IgD-negative memory B cell (primary cell): ENCODE measurements around the gene RPS29. TPM values are rescaled to one million over a fixed set of nuclear protein-coding genes. Genes with fewer than 3 reads are reported as not detected.
A peak's percentile ranks its signal among the peaks of the same experiment; 100 is the strongest.
"Not testable (repeated sequence)": the region's sequence is repeated elsewhere in the genome, so short reads cannot be mapped to it uniquely, and the experiment has no call there.

Experiments used
- H3K27ac Mint-ChIP-seq, 3 donors: one replicate each; pipeline ENCODE4 v1.8.0; 2020 to 2022; ENCODE audit warnings: mild to moderate bottlenecking in 3 of 3, mixed read lengths in 3 of 3, moderate library complexity in 1 of 3
- H3K27me3 Mint-ChIP-seq: one replicate; pipeline ENCODE4 v1.8.0; 2021; ENCODE audit warnings: mixed read lengths
- H3K36me3 Mint-ChIP-seq: one replicate; pipeline ENCODE4 v1.8.0; 2020; ENCODE audit warnings: mild to moderate bottlenecking, mixed read lengths
- H3K4me1 Mint-ChIP-seq, 3 donors: one replicate each; pipeline ENCODE4 v1.8.0; 2020 to 2022; ENCODE audit warnings: mixed read lengths in 3 of 3, mild to moderate bottlenecking in 1 of 3
- H3K4me3 Mint-ChIP-seq, 4 donors: one replicate each; pipeline ENCODE4 v1.8.0; 2020 to 2022; ENCODE audit warnings: mild to moderate bottlenecking in 4 of 4, mixed read lengths in 4 of 4, moderate library complexity in 3 of 4
- H3K9me3 Mint-ChIP-seq, 3 donors: one replicate each; pipeline ENCODE4 v1.8.0; 2020 to 2021; ENCODE audit warnings: mixed read lengths in 3 of 3, mild to moderate bottlenecking in 1 of 3
- polyA plus RNA-seq: library from polyadenylated mRNA; unstranded; fragments of 300-500 nt; fragmentation: Illumina TruSeq; gene quantifications from one replicate; pipeline ENCODE4 v1.2.3, GENCODE V29; 2021

RPS29 gene
- polyA plus RNA-seq, 1 donor from 2014 or later, result 10,099 TPM

DNA sequence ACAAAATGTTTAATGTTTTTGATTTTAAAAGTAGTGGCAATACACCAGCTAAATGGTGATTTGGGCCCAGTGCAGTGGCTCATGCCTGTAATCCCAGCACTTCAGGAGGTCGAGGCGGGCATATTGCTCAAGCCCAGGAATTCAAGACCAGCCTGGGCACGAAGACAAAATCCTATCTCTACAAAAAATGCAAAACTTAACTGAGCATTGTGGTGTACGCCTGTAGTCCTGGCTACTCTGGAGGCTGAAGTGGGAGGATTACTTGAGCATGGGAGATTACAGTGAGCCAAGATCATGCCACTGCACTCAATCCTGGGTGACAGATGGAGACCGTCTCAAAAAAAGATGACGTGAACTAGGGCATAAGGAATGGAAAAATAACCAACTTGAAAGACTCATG lies 29.6 kb upstream of the RPS29 start:
- peak overlapping the region in 2 of 4 donors; percentile 26 to 47 for H3K4me3 Mint-ChIP-seq
- H3K27ac Mint-ChIP-seq, result peak overlapping the region in 1 of 3 donors; percentile 74
- H3K36me3 Mint-ChIP-seq, result peaks cover 2% of the 10 kb centered on the region
- H3K27me3 Mint-ChIP-seq, result no peaks in the 10 kb centered on the region
- H3K4me1 Mint-ChIP-seq, result peaks cover 18 to 26% (median 20%) of the 10 kb centered on the region in 3 donors
- H3K9me3 Mint-ChIP-seq, result no peaks in the 10 kb centered on the region

DNA sequence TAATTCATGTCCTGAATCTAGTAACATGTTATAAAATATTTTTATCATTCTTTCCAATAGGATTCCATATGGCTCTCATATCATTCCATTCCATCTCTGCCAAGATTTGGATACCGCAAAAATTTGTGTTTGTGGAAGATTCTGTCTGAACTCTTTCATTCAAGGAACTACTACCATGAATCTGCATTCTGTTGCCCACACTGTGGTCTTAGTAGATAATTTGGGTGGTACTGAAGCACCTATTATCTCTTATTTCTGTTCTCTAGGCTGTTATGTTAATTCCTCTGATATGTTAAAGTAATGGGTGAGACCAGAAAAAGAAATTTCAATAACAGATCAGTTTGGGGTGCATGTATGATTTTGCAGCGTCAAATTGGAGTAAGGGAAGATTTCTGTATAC lies 28.0 kb upstream of the RPS29 start:
- peak overlapping the region; percentile 14 to 74 (median 57) for H3K27ac Mint-ChIP-seq
- H3K4me1 Mint-ChIP-seq, result peaks cover 14 to 16% (median 16%) of the 10 kb centered on the region in 3 donors
- peak overlapping the region in 1 of 4 donors; percentile 56 for H3K4me3 Mint-ChIP-seq
- H3K9me3 Mint-ChIP-seq, result no peaks in the 10 kb centered on the region
- no peaks in the 10 kb centered on the region for H3K36me3 Mint-ChIP-seq
- H3K27me3 Mint-ChIP-seq, result no peaks in the 10 kb centered on the region

DNA sequence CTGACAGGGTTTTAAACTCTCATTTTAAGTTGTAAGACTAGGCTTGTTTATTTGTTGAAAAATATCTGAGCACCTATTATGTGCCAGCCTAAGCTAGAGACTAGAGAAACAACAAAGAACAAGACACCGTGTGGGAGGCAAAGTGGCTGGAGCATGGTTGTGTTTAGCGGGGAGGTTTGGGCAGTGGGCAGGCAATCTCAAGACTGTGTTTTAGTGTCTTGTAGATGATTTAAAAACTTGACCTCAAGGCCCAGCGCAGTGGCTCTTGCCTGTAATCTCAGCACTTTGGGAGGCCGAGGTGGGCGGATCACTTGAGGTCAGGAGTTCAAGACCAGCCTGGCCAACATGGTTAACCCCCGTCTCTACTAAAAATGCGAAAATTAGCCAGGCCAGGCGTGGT lies 26.5 kb upstream of the RPS29 start:
- H3K4me3 Mint-ChIP-seq, result no peak overlapping the region

DNA sequence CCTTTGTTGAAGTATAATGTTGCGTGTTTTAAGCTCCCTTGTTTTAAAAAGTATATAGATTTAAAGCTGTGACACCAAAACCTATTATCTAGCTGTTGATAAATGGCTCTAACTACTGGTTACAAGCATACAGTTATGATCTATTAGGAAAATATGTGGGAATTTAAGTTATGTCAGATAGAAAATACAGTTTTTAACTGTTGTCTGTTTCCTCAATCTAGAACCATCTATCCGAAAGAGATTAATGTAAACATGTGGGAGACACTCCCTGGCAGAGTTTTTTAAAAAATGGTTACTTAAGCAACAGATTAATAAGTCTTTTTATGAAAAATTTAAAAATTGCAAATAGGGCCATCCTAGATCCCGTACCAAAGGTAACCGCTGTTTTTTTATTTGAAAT lies 26.1 kb upstream of the RPS29 start:
- Mint-ChIP-seq H3K27ac (no peak overlapping the region), H3K9me3 (no peaks in the 10 kb centered on the region), H3K4me3 (no peak overlapping the region), H3K4me1 (peaks cover 2 to 5% (median 4%) of the 10 kb centered on the region in 3 donors), H3K27me3 (no peaks in the 10 kb centered on the region), H3K36me3 (no peaks in the 10 kb centered on the region)

More for the DNA sequence above, 26.5 kb upstream of the RPS29 start:
- Mint-ChIP-seq H3K27ac (no peak overlapping the region), H3K27me3 (no peaks in the 10 kb centered on the region), H3K4me1 (peaks cover 5 to 9% (median 6%) of the 10 kb centered on the region in 3 donors), H3K36me3 (no peaks in the 10 kb centered on the region), H3K9me3 (no peaks in the 10 kb centered on the region)

DNA sequence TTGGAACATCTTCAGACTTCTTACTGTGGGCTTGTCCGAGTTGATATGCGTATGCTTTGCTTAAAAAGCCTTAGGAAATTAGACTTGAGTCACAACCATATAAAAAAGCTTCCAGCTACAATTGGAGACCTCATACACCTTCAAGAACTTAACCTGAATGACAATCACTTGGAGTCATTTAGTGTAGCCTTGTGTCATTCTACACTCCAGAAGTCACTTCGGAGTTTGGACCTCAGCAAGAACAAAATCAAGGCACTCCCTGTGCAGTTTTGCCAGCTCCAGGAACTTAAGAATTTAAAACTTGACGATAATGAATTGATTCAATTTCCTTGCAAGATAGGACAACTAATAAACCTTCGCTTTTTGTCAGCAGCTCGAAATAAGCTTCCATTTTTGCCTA lies 21.4 kb upstream of the RPS29 start:
- no peak overlapping the region for H3K27ac Mint-ChIP-seq
- no peaks in the 10 kb centered on the region for H3K27me3 Mint-ChIP-seq
- H3K36me3 Mint-ChIP-seq, result peaks cover 3% of the 10 kb centered on the region
- peaks cover 0 to 3% (median 0%) of the 10 kb centered on the region in 3 donors for H3K4me1 Mint-ChIP-seq
- no peak overlapping the region for H3K4me3 Mint-ChIP-seq
- H3K9me3 Mint-ChIP-seq, result no peaks in the 10 kb centered on the region

DNA sequence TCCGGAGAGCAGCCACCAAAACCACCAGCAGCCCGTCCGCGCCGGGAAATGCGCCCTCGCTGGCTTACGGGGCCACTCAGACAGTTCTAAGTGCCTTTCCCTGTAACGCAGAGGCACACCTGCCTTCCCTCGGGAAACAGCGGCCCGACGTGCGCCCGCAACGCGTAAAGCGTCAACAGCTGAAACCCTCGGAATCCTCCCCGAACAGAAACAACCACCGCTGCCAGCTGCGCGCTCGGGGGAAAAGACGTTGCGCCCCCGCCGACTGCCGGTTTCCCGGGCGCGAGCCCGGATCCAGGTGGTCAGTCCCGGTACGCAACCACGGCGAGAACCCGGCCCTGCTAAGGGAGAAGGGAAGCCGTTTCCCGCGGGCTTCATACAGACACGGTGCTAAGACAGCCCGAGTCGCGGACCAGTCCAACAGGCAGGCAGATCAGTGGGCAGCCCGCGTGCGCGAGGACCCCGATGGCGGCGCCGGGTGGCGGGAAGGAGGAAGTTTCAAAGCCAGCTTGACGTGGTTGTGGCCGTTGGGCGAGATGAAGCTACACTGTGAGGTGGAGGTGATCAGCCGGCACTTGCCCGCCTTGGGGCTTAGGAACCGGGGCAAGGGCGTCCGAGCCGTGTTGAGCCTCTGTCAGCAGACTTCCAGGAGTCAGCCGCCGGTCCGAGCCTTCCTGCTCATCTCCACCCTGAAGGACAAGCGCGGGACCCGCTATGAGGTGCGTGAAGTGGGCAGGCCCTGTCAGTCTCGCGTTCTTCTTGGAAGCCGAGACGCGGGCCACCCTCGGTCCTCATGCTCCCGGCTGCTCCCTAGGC lies 12.5 kb upstream of the RPS29 start, which contains the start of gene LRR1:
LRR1 (plus strand) TSS at position 456 of the 816 bp plus-strand sequence; CDS start at position 537, 81 bp downstream.
- Mint-ChIP-seq H3K27me3 (no peaks in the 10 kb centered on the region), H3K27ac (peak within 1 kb of the TSS; percentile 96 to 100 (median 96)), H3K4me3 (peak within 1 kb of the TSS; percentile 96 to 99 (median 96)), H3K36me3 (no peaks in the 10 kb centered on the region), H3K4me1 (peaks cover 28 to 50% (median 34%) of the 10 kb centered on the region in 3 donors), H3K9me3 (no peaks in the 10 kb centered on the region)

DNA sequence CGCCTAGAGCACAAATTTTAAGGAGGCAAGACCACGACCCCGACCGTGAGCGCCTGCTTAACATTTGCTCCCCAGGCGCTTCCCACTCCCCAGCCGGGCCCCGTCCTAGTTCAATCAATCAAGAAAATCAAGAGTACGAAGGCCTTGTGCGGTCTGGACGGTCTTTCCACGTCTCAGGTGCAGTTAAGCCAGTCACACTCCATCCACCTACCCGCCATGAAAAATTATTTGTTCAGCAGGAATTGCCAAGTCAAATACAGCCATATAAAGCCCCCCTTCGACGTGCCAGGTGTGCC lies 12.0 kb upstream of the RPS29 start:
- Mint-ChIP-seq H3K27ac (peak overlapping the region; percentile 96 to 100 (median 96)), H3K9me3 (no peaks in the 10 kb centered on the region), H3K4me3 (peak overlapping the region; percentile 96 to 99 (median 96)), H3K27me3 (no peaks in the 10 kb centered on the region), H3K4me1 (peaks cover 28 to 50% (median 35%) of the 10 kb centered on the region in 3 donors), H3K36me3 (no peaks in the 10 kb centered on the region)

DNA sequence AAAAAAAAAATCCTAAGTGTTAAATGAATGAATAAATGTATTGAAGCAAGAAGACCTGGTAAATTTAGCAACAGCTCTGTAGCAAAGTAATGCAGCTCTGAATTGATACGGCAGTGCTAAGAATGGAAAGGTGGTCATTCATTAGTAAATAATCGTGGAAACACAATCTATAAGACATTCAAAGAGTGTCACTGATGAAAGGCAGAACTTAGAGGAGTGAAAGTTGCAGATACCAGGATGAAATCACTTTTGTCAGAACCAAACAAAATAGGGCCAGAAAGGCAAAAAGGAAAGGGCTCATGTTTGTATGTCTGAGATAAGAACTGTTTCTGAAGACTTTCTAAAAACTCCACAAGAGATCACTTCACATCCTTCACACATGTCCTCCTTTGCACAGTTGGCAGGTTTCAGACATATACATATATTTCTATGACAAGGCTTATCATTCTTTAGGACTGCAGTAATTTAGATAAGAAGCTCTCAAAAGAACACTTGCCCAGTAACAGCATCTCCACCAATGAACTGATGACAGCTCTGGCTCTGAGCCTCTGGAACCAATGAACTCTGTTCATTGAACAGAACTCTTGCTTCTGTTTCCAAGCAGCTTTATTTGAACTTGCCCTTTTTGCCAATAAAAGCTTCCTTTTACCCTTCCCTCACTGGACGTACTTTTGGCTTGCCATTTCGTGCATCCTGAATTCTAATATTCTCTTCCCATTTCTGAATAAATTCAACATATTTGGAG lies 8.3 kb upstream of the RPS29 start:
- peaks cover 25 to 52% (median 33%) of the 10 kb centered on the region in 3 donors for H3K4me1 Mint-ChIP-seq
- H3K27me3 Mint-ChIP-seq, result no peaks in the 10 kb centered on the region
- H3K36me3 Mint-ChIP-seq, result no peaks in the 10 kb centered on the region
- peak overlapping the region; percentile 44 to 84 (median 60) for H3K4me3 Mint-ChIP-seq
- no peaks in the 10 kb centered on the region for H3K9me3 Mint-ChIP-seq
- H3K27ac Mint-ChIP-seq, result peak overlapping the region; percentile 94 to 96 (median 95)

DNA sequence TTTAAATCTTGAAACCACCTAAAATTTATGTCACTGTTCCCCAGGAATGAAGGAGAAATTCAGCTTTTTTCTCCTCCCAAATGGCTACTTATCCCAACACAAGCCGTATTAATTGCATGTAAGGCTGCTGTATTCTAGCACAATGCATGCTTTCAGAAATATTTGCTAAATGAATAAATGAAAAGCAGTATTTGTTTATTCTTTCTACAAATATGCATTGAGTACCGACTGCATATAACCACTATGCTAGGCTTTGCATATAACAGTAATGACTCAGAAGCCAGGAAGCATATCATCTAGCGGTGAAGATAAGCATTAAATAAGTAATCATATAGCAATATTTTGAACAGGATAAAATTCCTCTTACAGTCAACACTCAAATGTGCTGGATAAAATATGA lies 6.8 kb upstream of the RPS29 start:
- H3K4me1 Mint-ChIP-seq, result peaks cover 25 to 39% (median 34%) of the 10 kb centered on the region in 3 donors
- H3K4me3 Mint-ChIP-seq, result peak overlapping the region; percentile 14 to 87 (median 66)
- peak overlapping the region in 2 of 3 donors; percentile 94 to 96 for H3K27ac Mint-ChIP-seq
- no peaks in the 10 kb centered on the region for H3K27me3 Mint-ChIP-seq
- no peaks in the 10 kb centered on the region for H3K36me3 Mint-ChIP-seq
- H3K9me3 Mint-ChIP-seq, result no peaks in the 10 kb centered on the region

DNA sequence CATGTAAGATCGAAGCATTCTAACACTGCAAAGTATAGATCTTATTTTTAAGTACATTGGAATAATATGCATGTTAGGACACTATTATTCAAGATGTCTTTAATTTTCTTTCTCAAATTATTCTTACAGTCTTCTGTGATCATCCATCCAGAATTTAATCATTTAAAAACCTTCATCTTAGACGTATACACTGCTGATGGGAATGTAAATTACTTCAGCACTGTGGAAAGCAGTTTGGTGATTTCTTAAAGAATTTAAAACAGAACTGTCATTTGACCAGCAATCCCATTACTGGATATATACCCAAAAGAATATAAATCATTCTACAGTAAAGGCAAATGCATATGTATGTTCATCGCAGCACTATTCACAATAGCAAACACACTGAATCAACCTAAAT lies 3.2 kb upstream of the RPS29 start:
- no peaks in the 10 kb centered on the region for H3K27me3 Mint-ChIP-seq
- peaks cover 2% of the 10 kb centered on the region for H3K36me3 Mint-ChIP-seq
- H3K4me3 Mint-ChIP-seq, result peak overlapping the region in 1 of 4 donors; percentile 50
- H3K4me1 Mint-ChIP-seq, result peaks cover 18 to 29% (median 26%) of the 10 kb centered on the region in 3 donors
- H3K27ac Mint-ChIP-seq, result peak overlapping the region in 2 of 3 donors; percentile 43 to 61
- peaks cover 0 to 3% (median 0%) of the 10 kb centered on the region in 3 donors for H3K9me3 Mint-ChIP-seq

DNA sequence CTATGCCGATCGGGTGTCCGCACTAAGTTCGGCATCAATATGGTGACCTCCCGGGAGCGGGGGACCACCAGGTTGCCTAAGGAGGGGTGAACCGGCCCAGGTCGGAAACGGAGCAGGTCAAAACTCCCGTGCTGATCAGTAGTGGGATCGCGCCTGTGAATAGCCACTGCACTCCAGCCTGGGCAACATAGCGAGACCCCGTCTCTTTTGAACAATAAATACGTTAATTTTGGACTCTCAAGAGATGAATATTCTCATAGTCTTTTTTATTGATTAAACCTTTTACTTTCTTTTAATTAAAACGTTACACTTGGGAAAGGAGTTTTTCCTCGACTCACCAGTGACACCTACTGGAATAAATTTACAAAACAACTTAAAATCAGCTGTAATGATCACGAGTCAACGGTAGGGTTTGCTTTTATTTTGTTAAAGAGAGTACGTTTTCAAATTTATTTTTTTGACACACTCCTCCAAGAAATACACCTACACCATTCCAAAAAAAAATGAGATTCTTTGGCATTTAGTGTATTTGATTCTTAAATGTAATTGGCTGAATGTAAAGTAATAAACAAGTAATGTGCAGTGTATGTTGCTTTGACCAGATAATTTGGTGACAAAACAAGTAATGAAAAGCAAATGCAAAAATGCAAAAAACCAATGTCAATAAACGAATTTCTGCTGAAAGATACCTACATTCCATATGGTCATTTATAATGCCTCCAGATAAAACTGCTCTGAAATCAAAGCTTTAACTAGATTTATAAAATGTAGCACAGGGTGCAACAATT lies 687 bp upstream of the RPS29 start:
- Mint-ChIP-seq H3K4me1 (peaks cover 29 to 35% (median 34%) of the 10 kb centered on the region in 3 donors), H3K36me3 (peaks cover 10% of the 10 kb centered on the region), H3K27ac (peak overlapping the region; percentile 98 to 100 (median 99)), H3K4me3 (peak overlapping the region; percentile 95 to 99 (median 98)), H3K9me3 (peaks cover 0 to 3% (median 0%) of the 10 kb centered on the region in 3 donors), H3K27me3 (no peaks in the 10 kb centered on the region)

DNA sequence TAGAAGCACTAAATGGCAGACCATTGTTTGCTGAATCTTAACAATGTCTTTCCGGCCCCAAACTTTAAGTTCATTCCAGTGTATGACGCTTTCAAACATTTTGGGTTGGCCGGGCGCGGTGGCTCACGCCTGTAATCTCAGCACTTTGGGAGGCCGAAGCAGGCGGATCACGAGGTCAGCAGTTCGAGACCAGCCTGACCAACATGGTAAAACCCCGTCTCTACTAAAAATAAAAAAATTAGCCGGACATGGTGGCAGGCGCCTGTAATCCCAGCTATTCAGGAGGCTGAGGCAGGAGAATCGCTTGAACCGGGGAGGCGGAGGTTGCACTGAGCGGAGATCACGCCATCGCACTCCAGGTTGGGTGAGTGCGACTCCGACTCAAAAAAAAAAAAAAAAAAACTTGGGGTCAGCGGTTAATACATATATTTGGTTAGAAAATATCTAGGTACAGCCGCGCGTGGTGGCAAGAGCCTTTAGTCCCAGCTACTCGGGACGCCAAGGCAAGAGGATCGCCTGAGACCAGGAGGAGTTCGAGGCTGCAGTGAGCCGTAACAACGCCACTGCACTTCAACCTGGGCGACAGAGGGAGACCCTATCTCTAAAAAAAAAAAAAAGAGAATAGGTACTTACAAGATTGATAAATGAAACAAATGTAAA lies 1.1 kb downstream of the RPS29 start:
- not testable (repeated sequence) for H3K27me3 Mint-ChIP-seq, H3K9me3 Mint-ChIP-seq
- Mint-ChIP-seq H3K27ac (peak overlapping the region; percentile 98 to 100 (median 99)), H3K4me3 (peak overlapping the region; percentile 95 to 99 (median 98)), H3K4me1 (peaks cover 36 to 39% (median 38%) of the 10 kb centered on the region in 3 donors), H3K36me3 (peaks cover 11% of the 10 kb centered on the region)

DNA sequence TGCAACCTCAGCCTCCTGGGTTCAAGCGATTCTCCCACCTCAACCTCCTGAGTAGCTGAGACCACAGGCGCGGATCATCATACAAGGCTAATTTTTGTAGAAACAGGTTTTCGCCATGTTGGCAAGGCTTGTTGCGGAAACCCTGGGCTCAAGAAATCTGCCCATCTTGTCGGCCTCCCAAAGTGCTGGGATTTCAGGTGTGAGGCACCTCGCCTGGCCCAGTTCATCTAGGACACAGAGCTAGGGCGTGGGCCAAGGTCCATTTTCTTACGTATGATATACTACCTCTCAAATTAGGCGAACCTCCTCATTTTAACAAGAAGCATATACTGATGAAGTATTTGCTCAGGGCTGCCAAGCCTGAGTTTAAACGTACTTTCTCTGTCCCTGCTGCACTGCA lies 2.1 kb downstream of the RPS29 start:
- peaks cover 0 to 3% (median 0%) of the 10 kb centered on the region in 3 donors for H3K9me3 Mint-ChIP-seq
- H3K4me1 Mint-ChIP-seq, result peaks cover 34 to 41% (median 37%) of the 10 kb centered on the region in 3 donors
- H3K27ac Mint-ChIP-seq, result peak overlapping the region; percentile 98 to 100 (median 99)
- peaks cover 16% of the 10 kb centered on the region for H3K36me3 Mint-ChIP-seq
- peak overlapping the region; percentile 95 to 99 (median 98) for H3K4me3 Mint-ChIP-seq
- H3K27me3 Mint-ChIP-seq, result no peaks in the 10 kb centered on the region

DNA sequence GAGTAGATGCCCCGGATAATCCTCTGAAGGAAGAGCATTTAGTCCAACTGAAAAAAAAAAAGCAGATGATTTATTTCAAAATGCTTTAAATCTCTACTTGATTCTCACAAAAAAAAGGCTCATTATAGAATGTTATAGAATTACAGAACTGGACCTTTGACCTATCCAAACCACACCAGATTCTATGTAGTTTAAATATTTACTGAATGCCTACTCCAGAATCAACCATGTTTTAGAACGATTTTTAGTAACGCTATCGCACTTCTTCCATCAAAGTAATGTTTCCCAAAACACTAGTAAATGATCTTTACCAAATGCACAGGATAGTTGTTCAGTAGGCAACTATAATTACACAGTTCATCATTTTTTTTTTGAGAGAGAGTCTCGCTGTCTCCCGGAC lies 2.6 kb downstream of the RPS29 start:
- Mint-ChIP-seq H3K9me3 (peaks cover 0 to 3% (median 0%) of the 10 kb centered on the region in 3 donors), H3K36me3 (peaks cover 16% of the 10 kb centered on the region), H3K27me3 (no peaks in the 10 kb centered on the region), H3K27ac (peak overlapping the region; percentile 98 to 100 (median 99)), H3K4me3 (peak overlapping the region; percentile 95 to 99 (median 98)), H3K4me1 (peaks cover 34 to 41% (median 37%) of the 10 kb centered on the region in 3 donors)
